Left lobe of liver (tissue), 2 donors: Measurements from ENCODE around the gene CHCHD6. TPM values are rescaled to one million over a fixed set of nuclear protein-coding genes. Genes with fewer than 3 reads are reported as not detected.

ENCODE experiments used
- ATAC-seq: fragments of 200-7000 bp; cut with Tn5 transposase; one replicate; pipeline ENCODE4 v1.9.1; 2020; ENCODE audit warnings: mild to moderate bottlenecking, moderate library complexity
- DNase-seq: peaks from one replicate; pipeline ENCODE4 v3.0.0-alpha.2; 2020; ENCODE audit warnings: low spot score
- total RNA-seq: library from RNA; stranded (reverse); gene quantifications from one replicate; pipeline ENCODE4 v1.2.1, GENCODE V29; 2021
- donor health status: DM: no; HTN: no; CAD: no; lungs with moderate emphysema.
- donor health status: DM: no; HTN: yes; CAD: no.

The CHCHD6 gene
- total RNA-seq, 1 donor from 2014 or later, result 3.8 TPM

DNA sequence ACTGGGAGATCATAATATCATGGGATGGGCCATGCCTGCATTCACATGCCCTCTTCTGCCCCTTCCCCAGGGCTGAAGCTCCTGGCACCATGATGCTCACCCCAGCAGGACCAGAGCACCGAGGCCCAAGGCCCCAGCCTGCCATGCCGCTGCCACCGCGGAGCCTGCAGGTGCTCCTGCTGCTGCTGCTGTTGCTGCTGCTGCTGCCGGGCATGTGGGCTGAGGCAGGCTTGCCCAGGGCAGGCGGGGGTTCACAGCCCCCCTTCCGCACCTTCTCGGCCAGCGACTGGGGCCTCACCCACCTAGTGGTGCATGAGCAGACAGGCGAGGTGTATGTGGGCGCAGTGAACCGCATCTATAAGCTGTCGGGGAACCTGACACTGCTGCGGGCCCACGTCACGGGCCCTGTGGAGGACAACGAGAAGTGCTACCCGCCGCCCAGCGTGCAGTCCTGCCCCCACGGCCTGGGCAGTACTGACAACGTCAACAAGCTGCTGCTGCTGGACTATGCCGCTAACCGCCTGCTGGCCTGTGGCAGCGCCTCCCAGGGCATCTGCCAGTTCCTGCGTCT lies 284.5 kb downstream of the CHCHD6 start:
- ATAC-seq (no peak), DNase-seq (no peak)

DNA sequence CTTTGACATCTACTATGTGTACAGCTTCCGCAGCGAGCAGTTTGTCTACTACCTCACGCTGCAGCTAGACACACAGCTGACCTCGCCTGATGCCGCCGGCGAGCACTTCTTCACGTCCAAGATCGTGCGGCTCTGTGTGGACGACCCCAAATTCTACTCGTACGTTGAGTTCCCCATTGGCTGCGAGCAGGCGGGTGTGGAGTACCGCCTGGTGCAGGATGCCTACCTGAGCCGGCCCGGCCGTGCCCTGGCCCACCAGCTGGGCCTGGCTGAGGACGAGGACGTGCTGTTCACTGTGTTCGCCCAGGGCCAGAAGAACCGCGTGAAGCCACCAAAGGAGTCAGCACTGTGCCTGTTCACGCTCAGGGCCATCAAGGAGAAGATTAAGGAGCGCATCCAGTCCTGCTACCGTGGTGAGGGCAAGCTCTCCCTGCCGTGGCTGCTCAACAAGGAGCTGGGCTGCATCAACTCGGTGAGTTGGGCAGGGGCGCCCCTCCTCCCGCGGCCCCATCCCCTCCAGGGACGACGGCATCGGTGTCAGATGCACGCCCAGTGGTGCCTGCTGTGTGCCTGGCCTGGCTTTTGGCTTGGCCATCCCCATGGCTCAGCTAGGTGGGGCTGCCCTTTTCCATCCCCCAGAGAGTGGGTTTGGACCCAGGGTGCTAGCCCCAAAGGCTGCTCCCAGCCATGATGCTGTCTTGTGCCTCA lies 285.4 kb downstream of the CHCHD6 start:
- no peak for DNase-seq

DNA sequence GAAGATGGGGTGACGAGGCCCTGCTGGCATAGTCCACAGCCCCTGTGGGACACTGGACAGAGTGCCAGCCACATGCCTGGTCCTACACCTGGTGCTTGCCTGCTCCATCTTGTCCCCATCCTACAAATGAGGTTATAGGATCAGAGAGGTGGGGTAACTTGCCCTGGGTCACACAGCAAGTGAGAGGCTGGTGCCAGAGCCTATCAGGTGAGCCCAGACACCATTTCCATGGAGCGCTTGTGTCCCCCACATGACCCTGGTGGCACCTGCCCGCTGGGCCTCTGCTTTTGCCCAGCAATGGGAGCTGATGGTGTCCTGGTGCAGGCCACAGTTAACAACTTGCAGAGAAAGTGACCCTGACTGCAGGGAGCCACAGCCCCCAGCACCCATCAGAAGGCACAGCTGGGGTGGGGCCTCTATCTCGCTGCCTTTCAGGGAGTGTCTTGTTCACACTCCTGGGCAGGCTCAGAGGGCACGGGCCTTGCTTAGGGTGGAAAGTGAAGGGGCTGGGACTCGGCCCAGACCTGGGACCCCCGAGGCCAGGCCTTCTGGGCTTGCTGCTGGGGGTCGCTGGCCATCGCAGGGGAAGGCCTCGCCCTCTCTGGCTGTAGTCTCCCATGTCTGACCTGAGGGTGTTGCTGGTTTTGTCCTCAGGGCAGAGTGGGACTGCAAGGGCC lies 286.1 kb downstream of the CHCHD6 start:
- ATAC-seq (no peak), DNase-seq (no peak)

More for the DNA sequence above, 285.4 kb downstream of the CHCHD6 start:
- ATAC-seq, result no peak

DNA sequence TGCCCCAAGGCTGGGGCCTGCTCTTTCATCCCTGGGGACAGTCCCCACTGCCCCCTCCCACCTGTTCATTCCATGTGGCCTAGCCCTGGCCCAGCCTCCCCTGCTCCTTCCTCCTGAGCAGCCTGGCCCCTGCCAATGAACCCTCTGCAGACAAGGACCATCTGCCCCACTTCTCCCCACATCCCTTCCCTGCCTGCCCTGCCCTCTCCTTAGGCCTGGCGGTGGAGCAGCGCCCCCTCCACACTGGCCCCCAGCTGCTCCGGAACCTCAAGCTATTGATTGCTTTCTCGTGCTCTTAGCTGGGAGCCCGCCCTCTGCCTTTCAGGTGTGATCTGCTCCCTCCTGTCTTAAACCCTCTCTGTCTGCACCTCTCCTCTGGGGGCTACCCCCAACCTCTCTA lies 286.9 kb downstream of the CHCHD6 start:
- ATAC-seq (no peak), DNase-seq (no peak)

DNA sequence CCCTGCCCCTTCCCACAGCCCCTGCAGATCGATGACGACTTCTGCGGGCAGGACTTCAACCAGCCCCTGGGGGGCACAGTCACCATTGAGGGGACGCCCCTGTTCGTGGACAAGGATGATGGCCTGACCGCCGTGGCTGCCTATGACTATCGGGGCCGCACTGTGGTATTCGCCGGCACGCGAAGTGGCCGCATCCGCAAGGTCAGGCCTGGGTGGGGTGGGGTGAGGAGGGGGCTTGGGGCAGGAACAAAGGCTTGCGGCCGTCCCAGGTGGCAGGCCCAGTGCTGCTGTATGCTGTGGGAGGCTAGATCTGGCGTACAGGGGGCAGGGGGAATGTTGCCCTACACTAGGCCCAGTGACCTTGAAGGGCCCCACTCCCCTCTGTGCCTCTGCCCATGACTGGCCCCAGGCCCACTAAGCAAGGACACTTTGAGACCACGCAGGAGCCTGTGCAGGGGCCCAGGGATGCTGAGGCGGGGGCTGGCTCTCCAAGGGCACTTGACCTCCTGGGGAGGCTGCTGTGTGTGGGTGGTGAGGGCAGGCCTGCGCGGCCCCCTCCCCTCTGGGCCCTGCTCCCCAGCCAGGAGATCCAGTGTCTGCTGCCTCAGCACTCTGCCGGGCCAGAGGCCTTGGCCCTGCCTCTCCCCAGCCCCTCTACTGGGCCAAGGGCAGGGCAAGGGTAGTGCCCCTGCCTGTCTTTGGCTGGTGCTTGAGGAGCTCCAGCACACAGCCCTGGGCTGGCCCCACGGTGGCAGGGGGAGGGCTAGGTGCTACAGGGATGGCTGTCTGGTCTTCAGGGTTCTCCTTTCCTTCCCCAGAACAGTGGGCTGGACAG lies 287.5 kb downstream of the CHCHD6 start:
- ATAC-seq (no peak), DNase-seq (no peak)

DNA sequence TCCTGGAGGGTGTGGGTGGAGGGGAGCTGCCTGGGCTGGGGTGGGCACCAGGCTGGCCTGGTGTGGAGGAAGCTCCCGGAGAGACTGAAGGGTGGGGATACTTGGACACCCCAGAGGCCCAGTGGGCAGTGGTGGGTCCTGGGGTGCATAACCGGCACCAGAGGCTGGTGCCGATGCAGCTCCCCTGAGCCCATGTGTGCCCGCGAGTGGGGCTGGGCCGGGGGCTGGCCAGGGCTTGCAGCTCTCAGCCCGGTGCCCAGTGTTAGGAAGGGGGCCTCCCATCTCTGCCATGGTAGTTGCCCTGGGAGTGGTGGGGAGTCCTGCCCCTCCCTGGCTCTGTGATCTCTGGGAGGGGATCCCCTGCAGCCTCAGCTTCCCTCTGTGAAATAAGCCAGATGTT lies 288.2 kb downstream of the CHCHD6 start:
- DNase-seq (no peak), ATAC-seq (no peak)

DNA sequence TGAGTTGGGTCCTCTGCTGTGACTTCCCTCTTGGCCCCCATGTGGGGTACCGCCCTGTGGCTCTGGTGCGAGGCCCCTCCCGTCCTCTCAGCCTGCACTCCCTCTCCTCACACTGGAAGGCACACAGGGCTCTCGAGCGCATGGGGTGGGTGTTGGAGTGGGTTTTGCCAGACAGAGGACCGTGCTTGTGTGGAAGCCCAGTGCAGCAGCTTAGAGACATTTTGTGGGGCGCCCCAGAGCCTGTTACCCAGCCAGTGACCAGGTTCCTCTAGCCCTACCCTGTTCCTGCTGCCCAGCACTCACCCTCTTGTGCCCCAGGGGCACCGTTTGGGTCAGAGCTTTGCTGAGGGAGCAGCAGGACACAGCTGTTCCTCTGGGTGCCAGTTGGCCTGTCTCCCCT lies 288.7 kb downstream of the CHCHD6 start:
- DNase-seq, result no peak
- ATAC-seq, result no peak

DNA sequence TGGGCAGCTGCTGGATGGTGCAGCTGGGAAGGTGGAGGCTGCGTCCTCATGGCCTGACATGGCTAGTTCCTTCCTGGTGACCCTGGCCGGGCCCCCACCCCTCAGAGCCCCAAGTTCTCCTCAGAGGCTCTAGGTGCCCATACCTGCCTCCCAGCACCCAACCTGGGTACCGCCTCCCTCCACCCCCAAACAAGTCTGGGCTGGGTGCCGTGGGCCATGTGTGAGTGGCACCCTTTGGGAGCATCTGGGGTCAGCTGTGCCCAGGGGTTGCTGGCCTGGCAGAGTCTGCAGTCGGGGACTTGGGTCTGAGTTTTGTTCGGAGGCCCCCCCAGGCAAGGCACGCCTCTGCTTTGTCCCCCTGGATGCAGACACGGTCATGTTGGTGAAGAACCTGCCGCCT lies 289.4 kb downstream of the CHCHD6 start:
- no peak for ATAC-seq

DNA sequence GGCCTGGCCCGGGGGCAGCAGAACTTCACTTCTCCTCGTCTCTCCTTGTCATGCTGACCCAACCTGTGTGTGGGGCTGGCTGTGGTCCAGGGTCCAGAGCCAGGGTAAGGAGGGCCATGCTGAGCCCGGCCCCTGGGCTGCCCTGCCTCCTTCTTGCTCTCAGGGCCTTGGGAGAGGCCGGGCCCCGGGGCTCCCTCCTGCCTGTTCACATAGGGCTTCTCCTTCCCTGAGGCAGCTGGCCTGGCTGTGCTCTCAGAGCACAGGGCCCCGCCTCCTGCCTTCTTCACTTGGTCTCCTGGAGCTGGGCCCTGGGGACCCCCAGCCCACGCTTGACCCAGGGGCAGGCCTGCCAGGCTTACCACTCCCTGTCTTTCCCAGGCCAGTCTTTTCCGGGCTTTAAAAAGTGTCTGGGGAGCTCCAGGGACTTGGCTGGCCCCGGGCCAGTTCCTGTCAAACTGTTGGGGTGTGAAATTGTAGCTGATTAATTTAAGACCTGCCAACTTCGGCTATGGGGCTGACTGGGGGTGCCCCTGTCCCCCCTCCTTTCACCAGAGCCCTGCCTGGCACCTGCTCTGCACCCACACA lies 290.7 kb downstream of the CHCHD6 start:
- DNase-seq, result no peak
- no peak for ATAC-seq

More for the DNA sequence above, 289.4 kb downstream of the CHCHD6 start:
- no peak for DNase-seq

DNA sequence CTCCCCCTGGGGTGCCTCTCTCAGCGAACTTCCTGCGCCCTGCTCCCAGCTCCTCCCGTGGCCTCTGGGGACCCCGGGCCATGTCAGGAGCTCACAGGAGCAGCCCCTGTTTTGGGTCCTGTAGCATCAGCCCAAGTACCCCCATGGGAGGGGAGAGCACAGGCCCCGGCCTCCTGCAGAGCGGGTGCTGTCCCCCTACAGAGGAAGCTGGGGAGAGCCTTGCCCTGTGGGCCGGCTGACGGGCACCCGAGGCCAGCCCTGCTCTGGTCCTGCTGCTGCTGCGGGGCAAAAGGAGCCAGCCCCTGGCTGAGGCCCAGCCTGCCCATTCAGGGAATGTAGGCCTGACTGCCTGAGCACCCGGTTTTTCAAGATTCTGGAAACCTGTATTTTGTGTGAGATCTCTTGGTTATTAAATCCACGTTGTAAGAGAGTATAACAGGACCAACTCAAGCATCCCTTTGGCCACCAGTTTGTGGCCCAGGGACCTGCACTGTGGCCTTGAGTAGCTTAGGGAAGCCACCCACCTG lies 291.3 kb downstream of the CHCHD6 start:
- DNase-seq (no peak), ATAC-seq (no peak)

DNA sequence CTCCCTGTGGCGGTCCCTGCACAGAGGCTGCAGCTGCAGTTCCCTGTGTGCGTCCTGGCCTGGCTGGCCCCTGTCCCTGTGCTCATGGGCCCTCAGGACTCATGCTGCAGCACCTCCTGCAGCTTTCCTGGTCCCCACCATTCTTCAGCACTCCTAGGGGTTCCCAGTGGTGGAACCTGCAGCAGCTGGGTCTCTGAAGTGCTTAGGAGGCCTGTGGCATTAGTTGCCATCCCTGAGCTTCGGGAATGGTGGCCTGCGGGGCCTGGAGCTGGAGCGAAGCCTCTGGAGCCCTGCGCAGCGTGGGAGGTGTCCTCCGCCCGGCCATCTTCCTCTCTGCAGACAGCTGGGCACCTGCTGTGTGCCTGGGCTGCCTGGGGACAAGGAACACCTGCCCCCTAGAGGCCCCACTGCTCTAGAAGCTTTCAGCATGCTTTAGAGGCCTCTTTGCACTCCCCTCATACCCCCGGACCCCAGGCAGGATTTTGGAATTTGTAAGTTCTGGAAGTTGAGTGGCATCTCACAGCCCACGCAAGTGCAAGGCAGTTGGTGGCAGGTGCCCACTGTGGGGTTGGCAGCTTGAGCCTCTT lies 292.0 kb downstream of the CHCHD6 start:
- DNase-seq, result no peak
- ATAC-seq, result peak; percentile 8

DNA sequence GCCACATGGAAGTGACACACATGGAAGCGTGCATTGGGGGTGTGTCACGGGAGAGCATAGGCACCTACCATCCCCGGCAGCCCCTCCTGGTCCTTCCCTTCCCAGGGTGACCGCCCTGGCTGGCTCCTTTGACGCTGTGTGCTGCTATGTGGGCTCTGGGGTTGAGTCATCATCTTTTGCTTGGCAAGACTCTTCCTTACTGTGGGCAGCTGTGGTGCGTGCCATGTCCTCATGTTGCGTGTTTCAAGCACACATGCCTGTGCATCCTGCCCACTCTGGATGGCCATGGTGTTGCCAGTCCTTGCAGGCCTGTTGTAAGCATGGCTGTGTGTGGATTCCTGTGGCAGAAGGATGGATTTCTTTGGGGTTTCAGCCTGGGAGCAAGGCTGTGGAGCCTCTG lies 292.9 kb downstream of the CHCHD6 start:
- DNase-seq (no peak), ATAC-seq (no peak)

DNA sequence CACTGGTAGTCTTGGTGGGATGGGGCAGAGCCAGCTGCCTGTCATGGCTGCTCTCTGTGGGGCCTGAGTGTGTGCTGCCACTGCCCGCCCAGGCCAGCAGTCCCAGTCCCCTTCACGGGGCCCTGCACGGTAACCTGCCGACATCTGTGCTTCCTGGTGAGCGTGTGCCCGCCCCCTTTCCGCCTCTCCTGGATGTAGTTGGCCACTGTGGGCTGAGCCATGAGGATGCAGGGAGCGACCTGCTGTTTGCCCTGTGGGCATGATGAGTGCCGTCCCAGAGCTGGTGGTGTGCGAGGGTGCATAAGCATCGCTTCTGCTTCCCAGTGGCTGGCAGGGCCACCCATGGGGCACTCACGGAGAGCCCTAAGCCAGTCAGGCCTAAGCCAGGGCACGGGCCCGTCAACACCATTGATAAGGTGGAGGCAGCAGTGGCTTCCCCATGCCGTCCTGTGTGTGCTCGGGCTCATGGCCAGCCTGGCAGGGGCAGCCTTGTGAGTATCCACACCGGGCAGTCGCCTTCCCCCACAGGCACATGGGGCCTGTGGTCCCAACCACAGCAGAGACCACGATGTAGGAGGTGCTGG lies 293.5 kb downstream of the CHCHD6 start:
- DNase-seq, result no peak
- ATAC-seq, result no peak

DNA sequence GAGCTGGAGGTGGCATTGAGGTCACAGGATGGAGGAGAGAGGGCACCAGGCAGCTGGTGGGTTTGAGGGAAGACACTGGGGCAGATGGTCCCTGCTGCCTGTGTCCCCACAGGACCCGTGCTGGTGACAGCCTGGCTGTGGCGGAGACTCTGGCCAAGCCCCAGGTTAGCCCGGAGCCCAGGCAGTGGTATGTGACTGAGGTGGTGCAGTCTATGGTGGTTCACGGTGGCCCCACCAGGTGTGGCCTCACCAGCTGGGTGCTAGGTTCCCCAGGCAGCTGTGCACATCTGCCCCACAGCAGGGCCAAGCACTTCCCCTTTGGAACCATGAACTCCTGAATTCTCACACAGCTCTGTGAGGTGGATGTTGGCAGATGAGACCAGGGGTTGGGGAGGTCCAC lies 294.3 kb downstream of the CHCHD6 start:
- no peak for ATAC-seq

DNA sequence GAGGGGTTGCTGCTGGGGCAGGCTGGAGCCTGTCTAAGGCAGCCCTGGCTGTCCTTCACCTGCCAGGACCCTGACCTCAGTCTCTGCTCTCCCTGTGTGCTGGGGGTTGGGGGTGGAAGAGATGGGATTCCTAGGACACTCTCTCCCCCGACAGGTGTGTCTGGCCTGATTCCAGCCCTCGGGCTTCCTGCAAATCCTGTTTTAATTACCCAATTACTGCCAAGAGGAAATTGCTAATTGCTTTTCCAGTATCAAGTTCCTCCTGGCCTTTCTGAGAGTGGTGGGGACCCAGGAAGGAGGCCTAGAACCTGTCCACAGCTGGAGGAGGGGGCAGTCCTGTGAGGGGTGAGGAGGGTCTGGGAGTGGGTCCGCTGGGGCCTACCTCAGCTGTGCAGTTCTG lies 294.7 kb downstream of the CHCHD6 start:
- DNase-seq (no peak), ATAC-seq (no peak)

More for the DNA sequence above, 294.3 kb downstream of the CHCHD6 start:
- DNase-seq, result no peak

DNA sequence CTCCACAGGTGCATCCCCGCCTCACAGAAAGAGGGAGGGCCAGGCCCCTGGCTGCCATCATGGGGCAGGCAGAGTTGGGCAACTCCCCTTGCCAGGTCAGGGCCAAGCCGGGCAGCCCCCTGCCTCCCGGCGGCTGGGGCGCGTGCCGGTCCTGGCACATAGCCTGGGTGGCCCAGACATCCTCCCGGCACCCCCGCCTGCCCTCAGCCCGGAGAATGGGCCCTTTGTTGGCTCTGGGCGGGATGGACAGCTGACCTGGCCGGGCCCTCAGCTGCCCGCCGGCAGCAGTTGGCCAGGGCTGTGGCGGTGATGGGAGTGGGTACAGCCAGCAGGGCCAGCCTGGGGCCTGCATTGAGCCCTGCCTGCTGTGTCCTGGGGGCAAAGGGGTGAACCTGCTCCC lies 295.3 kb downstream of the CHCHD6 start:
- ATAC-seq (no peak), DNase-seq (no peak)

DNA sequence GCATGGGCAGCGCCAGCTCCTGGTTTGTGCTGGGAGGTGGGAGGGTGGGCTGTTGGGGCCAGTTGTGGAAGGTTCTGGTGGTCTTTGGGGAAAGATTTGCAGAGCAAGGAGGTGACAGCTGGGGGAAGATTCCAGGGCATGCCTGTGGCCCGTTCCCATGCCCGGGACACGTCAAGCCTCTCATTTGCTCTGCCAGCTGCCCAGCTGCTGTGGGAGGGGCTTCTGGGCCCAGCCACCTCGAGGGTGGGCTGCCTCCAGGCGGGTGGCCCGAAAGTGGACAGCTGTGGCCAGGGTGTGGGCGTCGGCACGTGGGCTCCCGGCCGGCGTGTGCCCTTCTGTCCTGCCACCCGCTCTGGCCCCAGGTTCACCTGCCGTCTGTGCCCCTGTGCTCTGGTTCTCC lies 296.1 kb downstream of the CHCHD6 start:
- DNase-seq (no peak), ATAC-seq (no peak)

DNA sequence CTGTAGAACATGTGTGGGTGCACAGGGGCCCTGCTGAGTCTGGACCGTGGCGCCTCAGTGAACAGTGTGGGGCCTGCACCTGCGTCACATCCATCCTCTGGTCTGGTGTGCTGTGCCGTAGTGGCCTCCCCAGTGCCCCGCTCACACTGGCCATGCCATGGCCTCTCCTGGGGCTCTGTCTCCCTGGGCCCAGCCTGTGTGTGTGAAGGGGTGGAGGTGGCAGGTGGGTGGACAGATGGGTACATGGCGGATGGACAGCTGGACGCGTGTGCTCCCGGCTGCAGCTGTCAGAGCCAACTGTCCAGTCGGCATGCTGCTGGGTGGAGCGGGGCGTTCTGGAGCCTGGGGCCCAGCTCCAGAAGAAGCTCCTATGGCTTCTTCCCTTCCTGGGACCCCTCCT lies 296.7 kb downstream of the CHCHD6 start:
- DNase-seq, result no peak
- no peak for ATAC-seq

DNA sequence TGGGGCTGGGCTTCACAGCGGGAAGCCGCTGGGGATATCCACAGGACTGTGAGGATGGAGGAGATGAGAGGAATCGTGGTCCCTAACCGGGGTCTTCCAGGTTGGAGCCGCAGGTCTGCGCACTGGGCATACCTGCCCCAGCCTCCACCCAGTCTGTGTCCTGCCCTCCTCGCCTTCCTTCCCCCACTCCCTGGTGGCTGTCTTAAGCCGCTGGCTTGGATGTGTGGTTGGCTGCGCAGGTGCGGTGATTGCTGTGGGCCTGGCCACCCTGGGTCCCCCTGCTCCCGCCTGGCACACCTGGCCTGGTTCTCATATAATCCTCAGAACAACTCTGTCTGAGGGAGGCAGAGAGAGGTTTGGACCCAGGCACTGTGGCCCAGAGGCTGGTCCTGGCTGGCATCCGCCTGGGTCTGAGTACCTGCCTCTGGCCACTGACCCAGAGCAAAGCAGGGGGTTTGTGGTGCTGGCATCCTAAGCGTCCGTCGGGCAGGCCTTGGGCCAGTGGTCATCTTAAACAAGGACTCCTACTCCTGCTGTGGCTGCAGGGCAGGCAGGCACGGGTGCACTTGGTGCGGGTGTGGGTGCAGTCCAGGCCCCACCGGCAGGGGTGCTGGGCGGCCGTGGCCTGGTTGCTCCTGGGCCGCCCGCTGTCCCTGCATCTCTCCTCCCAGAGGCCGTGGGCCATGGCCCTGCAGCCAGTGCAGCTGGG lies 297.6 kb downstream of the CHCHD6 start:
- DNase-seq, result no peak
- no peak for ATAC-seq
